Stimulated activated CD4-positive, alpha-beta T cell treated with anti-CD3 and anti-CD28 coated beads, Interleukin-12 subunit alpha, Interleukin-12 subunit beta, amount 100 ng/mL, for 24 hours (primary cell): ENCODE results near the gene CPT1B.

Experiments
- DNase-seq, 2 experiments: peaks; one replicate each; pipeline ENCODE4 v3.0.0-alpha.2; 2020; ENCODE audit warnings: low read depth in 2 of 2

Gene CPT1B

GRCh38 chr22:50585781-50586180, 7.6 kb upstream of the CPT1B start:
- no peak for DNase-seq

GRCh38 chr22:50585238-50585637, 7.0 kb upstream of the CPT1B start:
- no peak for DNase-seq

- no peak for DNase-seq
Observed at GRCh38 chr22:50584106-50585096, 6.2 kb upstream of the CPT1B start.

GRCh38 chr22:50583294-50583861, 5.2 kb upstream of the CPT1B start:
- DNase-seq = no peak

- DNase-seq = peak; percentile 96 to 98
Observed at GRCh38 chr22:50582493-50583293, 4.5 kb upstream of the CPT1B start, which contains the start of gene CHKB. Gene CHKB (minus strand): TSS chr22:50582849. CDS start chr22:50582781, 68 bp downstream.

- DNase-seq = no peak
Observed at GRCh38 chr22:50581950-50582492, 3.8 kb upstream of the CPT1B start.

- no peak for DNase-seq
Observed at GRCh38 chr22:50581031-50581949, 3.1 kb upstream of the CPT1B start.

GRCh38 chr22:50579752-50580151, 1.5 kb upstream of the CPT1B start:
- DNase-seq = no peak

- no peak for DNase-seq
Observed at GRCh38 chr22:50578776-50579310, 616 bp upstream of the CPT1B start.

GRCh38 chr22:50577697-50577986, 585 bp downstream of the CPT1B start:
- DNase-seq = no peak

GRCh38 chr22:50576806-50577696, 1.2 kb downstream of the CPT1B start:
- no peak for DNase-seq

GRCh38 chr22:50576070-50576469, 2.2 kb downstream of the CPT1B start:
- DNase-seq = no peak

- DNase-seq = no peak
Observed at GRCh38 chr22:50575426-50575941, 2.7 kb downstream of the CPT1B start.

- no peak for DNase-seq
Observed at GRCh38 chr22:50574383-50574755, 3.9 kb downstream of the CPT1B start.

GRCh38 chr22:50573491-50574382, 4.5 kb downstream of the CPT1B start:
- DNase-seq = no peak

- DNase-seq = no peak
Observed at GRCh38 chr22:50572965-50573364, 5.3 kb downstream of the CPT1B start.

GRCh38 chr22:50571264-50572175, 6.7 kb downstream of the CPT1B start:
- no peak for DNase-seq
